HT-29 (cell line): Measurements from ENCODE around the gene MPI. TPM values are rescaled to one million over a fixed set of nuclear protein-coding genes. Genes with fewer than 3 reads are reported as not detected.
"Not testable (repeated sequence)": the region's sequence is repeated elsewhere in the genome, so short reads cannot be mapped to it uniquely, and the experiment has no call there.

Experiments used
- DNase-seq: peaks from one replicate; pipeline ENCODE4 v3.0.0-alpha.2; 2015; ENCODE audit warnings: low spot score
- total RNA-seq: library from RNA; depleted of rRNA; stranded (reverse); fragments of >200 nt; shearing (Covaris generic); gene quantifications from 2 replicates; pipeline ENCODE4 v1.2.3, GENCODE V29; 2014

Gene MPI
- total RNA-seq, 1 experiment from 2014 or later: 61.3 TPM

DNA sequence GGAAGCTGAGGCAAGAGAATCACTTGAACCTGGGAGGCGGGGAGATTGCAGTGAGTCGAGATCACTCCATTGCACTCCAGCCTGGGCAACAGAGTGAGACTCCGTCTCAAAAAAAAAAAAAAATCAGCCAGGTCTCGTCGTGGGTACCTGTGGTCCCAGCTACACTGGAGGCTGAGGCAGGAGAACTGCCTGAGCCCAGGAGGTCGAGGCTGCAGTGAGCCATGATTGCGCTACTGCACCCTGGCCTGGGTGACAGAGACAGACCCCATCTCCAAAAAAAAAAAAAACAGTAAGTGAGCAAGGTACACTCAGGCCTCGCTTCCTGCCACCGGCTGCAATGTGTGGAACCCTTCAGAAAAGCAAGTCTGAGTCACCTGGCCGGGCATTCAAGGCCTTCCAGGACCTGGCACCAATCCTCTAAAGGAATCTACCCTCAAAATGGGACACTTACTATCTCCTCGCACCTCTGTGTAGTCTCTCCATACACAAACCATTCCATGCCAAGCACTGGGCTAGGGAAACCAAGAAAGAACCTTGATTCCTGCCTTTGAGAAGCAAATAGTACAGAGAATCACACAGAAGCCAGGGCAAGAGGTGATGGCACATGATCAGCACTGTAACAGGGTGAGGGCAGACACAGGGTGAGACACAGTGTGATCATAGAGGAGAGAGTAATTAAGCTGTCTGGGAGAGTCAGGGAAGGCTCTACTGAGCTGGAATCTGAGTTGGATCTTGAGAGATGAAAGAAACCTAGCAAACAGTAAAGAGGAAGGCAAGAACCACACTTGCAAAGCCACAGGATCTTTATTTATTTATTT lies 26.4 kb upstream of the MPI start:
- DNase-seq: no peak

DNA sequence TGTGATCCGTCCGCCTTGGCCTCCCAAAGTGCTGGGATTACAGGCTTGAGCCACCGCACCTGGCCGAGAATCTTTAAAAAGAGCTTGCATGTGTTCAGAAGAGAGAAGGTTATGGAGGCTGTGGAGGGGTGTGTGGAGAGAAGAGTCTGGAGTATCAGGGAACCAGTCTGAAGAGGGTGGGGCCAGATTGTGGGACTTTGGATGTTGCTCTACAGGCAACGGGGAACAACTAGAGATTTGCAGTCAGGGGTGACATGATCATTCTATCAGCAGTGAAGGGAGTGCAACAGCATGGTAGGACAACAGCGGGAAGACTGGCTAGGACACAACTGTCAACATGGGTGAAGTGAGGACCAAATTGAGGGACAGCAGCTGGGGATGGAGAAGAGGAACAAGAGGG lies 25.5 kb upstream of the MPI start:
- DNase-seq: no peak

DNA sequence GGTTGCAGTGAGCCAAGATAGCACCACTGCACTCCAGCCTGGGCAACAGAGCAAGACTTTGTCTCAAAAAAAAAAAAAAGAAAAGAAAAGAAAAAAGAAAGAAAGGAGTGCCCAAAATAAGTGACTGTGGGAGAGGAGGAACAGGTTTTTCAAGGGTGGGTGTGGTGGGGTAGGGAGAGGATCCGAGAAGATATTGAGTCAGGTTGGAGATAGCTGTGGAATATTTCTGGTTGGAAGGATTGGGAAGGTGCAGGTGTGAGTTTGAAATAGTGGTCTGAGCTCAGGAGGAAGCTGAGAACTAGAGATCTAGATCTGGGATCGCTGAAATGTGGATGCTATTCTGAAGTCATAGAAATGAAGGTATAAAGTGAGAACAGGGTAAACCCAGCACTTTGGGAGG lies 24.5 kb upstream of the MPI start:
- DNase-seq: no peak

DNA sequence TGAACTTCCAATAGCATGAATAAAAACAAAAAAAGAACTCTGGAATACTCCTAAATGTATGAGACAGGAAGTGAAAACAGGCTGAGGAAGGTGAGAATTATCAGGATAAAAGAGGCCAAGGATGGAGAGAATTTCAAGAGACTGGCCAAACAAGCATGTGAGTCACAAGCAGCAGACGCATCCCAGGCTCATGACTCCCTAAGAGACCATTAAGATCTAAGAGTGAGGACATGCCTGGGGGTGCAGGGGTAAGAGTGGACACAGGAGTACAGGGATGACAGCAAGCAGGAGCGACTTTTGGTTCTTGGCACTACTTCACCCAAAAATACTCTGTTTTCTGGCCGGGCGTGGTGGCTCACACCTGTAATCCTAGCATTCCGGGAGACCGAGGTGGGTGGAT lies 23.8 kb upstream of the MPI start:
- DNase-seq: no peak

DNA sequence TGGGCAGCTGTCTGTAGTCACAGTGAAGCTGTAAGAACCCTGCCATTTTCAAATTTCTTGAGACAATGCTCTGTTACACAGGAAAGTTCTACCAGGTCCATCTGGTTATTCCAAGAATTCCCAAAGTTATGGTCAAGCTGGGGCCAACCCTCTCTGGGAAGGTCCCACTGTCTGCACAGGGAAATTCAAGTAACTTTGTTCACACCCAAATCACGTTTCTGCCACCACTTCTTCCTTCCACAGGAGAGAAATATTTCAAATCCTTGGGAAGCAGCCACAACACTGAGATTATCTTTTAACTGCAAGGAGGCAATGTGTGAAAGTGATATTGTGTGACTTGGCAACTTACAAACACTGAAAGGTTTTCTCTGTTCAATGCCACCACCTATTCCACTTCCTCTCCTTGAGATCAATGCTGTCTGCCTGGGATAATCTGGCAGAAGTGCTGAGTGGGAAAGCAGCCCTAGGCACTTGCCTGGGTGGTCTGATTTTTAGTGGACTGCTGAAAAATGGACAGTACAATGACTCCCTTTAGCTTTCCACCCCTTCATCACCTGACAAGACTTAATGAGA lies 22.3 kb upstream of the MPI start:
- no peak for DNase-seq

DNA sequence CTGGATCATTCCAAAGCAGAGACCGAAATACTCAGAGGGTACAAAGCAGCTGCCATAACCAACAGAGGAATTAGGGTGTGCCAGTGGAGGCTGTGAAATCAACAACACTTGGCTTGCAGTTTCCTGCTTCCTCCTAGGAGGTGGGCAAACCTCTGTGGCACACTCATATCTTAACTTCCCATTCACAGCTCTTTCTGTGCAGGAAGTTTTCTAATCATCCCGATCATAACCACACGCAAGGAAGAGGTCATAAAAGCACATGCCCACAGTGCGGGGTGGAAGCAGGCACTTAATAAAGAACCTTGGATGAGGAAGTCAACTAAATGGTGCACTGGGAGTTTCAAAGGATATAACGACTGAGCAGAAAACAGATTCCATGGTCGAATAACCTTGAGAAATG lies 21.8 kb upstream of the MPI start:
- DNase-seq: peak; percentile 77

DNA sequence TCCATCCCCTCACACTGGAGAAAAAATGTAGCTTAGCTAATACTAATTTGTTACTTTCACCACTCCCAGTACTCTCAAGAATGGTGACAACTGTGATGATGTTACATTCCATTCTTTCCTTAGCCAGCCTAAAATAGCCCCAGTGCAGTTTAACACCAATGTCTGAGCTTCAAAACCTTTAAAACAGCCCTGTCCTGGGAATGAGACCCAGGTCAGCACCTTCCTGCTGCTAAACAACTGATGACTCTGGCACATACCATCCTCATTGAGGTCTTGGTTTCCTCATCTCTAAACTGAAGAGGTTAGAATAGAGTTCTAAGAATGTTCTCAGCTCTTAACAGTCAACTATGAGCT lies 20.5 kb upstream of the MPI start:
- DNase-seq: no peak

DNA sequence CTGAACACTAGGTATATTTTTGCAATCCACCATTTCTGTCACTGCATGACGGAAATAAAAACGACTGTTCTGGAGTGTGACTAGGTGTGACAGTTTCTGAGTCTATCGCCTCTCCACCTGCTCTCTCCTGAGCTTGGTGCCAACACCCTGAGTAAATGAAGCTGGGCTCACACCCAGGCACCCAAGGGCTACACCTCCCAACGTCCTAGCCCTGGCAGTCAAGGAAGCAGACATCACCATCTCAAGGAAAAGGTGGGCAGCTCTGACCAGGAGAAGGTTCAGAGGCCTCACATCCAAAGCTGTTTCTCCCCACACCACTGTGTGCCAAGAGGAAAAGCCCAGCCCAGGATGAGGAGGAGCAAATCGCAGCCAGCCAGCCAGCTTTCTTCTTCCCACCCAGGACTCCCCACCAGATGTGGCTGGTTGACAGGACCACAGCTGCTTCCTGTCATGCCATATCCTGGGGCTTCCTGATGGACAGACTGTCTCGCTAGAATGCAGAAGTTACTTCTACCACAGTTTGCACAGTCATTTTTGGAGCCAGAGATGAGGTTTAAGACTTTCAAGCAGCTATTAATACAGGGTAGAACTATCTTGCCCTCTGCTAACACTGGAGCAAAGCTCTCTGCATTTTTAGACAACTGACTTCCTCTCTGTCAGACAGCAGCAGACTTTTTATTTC lies 20.0 kb upstream of the MPI start:
- DNase-seq: no peak

DNA sequence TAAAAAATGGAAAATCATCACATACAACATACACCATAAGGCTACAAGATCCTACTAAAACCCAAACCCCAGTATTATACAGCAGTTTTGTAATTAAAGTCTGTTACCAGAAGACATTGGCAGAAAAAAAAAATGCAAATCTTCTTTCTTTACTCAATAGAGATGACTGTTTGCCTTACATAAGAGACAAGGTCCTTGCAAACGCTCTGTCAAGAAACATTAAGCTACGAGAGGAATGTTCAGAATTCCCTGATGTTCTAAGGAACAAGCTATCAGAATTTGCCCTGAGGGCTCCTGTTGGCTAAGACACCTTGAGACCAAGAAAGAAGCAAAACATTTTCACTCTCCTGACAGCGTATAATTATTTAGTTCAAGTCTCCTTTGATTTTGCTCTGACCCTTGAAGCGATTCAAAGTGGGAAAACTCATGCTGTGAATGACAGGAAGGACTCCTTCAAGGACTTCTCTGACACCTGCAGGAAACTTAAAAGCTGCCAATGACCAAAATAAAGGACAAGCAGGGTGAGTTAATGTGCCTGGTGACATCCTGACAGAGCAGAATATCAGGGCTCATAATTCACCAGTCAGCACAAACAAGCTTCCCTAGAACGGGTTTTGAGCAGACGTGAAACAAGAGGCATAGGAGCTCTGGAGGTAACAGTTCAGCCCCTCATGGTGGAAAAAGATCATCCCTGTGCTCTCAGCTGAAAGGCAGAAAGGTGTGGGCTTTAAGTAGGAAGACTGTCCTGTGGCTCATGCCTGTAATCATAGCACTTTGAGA lies 19.2 kb upstream of the MPI start:
- no peak for DNase-seq

DNA sequence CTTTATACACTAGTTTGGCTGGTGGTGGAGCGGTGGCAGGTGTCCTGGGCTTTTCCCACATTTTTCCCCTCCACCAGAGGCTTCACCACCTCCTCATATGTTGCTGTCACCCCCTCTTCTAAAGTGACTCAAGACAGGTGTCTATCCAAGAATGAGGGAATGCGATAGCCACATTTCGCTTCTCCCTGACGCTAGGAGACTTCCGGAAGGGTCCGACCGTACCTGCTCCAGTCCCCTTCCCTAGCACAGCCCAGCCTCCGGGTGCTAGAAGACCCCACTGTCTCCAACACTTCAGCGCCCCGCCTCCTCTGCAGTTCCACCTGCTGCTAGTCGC lies 17.2 kb upstream of the MPI start:
- no peak for DNase-seq

DNA sequence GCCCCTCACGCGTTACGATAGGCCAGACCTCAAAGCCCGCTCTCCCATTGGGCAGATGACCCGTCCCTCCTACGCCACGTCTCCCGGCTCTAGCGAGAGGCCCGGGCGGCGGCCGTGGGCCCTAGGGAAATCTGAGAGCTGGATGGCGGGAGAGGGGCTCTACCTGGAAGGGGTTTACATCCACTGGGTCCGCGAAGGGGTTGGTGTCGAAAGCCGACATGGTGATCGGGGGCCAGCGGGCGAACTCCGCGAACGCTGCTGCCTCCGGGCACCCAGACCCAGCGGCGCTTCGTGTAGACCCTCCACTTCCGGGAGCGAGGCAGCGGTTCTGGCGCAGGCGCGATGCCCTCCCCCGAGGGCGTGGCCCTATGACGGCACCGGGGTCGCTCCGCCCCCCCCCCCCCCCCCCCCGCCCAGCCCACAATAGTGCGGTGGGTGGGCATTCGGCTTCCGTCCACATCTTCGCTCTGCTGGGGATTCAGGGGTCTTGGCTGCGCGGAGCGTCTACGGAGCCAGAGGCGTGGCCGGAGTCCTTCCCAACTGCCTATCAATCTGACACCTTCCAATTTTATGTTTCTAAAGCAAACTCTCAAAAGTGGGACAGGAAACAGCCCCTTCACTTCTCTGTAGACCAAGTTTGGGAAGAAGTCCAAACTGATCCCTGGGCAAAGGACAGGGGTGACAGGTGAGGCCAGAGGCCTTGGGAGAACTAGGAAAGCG lies 16.6 kb upstream of the MPI start, which contains the start of gene SCAMP2:
Gene SCAMP2 (minus strand): TSS at position 330 of the 720 bp plus-strand sequence. CDS start 110 bp downstream, at position 220.
- DNase-seq: peak; percentile 96

DNA sequence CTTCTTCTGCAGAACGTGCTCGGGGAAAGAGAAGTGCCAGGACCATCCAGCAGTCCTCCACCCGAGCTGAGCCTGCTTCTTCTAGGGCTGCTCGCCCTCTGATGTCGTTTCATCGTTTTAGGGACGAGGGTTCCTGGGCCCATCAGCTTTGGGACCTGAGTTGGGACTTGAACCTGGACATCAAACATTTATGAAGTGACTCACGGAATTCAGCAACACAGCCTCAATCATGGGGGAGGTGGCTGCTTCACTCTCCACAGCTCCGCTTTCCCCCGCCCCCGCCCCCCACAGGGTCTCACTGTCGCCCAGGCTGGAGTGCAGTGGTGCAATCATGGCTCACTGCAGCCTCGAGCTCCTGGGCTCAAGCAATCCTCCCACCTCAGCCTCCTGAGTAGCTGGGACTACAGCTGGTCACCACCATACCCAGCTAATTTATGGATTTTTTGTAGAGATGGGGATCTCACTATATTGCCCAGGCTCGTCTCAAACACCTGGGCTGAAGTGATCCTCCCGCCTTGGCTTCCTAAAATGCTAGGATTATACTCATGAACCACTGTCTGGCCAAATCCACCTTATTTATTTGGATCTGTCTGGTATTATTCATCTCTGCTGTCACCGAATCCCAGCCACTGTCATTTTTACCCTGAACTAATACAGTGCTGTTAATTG lies 16.0 kb upstream of the MPI start:
- no peak for DNase-seq

DNA sequence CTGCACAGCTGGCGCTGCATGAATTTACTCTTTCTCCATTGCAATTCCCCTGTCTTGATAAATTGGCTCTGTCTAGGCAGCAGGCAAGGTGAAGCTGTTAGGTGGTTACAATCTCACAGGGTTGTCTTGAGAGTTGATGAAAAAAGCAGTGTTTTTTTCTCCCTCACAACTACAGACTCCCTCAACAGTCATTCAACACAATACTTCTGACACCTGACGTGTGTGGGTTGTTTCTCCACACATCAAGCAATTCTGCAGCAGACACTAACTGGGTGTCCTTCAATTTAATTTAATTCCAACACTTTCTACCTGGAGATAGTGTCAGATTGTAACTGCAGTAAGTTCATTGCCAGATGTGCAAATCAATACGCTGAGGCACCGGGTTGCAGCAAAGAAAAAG lies 11.6 kb upstream of the MPI start:
- no peak for DNase-seq

DNA sequence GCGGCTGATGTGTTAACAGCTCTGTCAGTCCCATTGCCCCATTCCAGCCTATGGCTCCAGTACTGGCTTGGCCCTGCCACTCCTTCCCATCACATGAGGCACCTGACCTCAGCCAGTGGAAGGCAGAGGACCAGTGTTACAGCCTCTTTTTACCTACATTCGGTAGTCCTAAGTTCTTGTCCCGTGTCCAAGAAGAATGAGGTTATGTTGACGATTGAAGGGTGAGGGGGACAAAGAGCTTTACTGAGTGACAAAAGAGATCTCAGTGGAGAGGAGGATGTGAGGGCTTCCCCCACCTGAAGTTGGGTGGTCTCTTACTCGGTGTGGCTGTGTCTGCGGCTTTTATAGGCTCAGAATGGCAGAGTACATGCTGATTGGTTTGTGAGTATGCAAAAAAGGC lies 7.3 kb upstream of the MPI start:
- DNase-seq: no peak

DNA sequence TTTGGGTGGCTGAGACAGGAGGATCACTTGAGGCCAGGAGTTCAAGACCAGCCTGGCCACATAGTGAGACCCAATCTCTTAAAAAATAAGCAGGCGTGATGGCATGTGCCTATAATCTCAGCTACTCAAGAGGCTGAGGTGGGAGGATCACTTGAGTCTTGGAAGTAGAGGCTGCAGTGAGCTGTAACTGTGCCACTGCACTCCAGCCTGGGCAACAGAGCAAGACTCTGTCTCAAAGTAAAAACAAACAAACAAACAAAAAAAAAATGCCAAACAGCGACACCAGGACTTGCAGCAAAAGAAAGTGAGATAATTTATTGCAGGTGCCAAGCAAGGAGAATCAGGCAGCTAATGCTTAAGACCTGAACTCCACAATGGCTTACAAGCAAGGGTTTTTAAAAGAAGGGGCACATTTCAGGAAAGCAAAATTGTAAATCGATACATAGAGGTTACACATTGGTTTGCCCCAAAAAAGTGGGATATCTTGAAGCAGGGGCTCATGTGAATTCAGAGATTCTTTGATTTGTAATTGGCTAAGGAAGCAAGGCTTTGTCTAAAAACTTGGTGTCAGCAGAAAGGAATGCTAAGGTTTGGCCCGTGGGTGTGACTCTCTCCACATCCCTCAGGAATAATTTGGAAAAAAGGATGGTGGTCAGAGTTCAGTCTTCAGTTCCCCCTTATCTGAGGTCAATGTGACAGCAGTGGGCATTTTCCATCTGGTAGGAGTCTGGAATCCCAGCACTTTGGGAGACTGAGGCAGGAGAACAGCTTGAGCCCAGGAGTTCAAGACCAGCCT lies 5.2 kb upstream of the MPI start:
- no peak for DNase-seq

DNA sequence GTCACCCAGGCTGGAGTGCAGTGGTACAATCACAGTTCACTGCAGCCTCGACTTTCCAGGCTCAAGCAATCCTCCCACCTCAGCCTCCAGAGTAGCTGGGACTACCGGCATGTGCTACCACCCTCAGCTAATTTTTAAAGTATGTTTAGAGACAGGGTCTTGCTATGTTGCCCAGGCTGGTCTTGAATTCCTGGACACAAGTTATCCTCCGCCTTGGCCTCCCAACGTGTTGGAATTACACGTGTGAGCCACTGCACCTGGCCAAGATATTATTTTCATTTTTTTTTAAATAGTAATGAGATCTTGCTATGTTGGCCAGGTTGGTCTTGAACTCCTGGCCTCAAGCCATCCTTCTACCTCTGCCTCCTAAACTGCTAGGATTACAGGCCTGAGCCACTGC lies 4.4 kb upstream of the MPI start:
- no peak for DNase-seq

DNA sequence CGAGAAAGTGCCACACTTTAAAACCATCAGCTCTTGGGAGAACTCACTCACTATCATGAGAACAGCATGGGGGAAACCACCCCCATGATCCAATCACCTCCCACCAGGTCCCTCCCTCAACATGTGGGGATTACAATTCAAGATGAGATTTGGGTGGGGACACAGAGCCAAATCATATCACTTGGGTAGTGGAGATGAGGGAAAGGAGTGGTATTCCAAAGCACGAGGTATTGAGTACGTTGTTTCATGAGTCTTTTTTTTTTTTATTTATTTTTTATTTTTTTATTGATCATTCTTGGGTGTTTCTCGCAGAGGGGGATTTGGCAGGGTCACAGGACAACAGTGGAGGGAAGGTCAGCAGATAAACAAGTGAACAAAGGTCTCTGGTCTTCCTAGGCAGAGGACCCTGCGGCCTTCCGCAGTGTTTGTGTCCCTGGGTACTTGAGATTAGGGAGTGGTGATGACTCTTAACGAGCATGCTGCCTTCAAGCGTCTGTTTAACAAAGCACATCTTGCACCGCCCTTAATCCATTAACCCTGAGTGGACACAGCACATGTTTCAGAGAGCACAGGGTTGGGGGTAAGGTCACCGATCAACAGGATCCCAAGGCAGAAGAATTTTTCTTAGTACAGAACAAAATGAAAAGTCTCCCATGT lies 2.2 kb upstream of the MPI start:
- not testable (repeated sequence) for DNase-seq

DNA sequence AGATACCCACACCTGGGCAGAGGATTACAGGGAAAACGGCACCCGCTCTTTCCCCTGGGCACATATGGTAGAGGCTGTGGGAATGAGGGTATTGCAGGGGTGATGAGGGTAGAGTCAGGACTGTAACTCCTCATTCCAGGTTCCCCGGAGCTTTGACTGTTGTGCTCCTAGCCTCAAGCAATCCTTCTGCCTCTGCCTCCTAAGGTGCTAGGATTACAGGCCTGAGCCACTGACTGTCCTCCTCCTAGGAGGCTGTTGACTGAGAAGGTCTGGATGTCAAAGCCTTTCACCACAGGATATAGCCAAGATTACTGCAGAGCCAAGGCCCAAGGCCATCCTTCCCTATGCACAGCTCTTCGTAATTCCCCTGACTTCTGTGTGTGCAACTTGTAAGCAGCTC lies 1.1 kb upstream of the MPI start:
- DNase-seq: no peak

DNA sequence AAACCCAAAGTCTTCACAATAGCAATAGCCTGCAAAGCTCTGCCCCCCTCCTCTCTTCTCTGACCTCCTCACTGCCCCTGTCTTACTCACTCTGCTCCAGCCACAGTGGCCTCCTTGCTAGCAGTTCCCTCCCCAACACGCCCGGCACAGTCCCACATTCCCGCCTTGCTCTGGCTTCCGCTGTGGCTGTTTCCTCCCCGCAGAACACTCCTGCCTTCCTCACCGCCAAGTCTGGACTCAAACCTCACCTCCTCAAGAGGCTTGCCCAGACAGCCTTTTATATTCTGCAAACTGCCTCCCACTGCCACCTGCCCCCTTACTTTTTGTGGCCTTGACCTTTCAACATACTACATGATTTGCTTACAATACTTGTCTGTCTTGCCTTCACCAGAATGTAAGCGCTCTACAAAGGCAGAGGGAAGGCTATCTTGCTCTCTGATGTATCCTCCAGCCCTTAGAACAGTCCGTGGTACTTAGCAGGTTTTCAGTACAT lies 406 bp upstream of the MPI start:
- DNase-seq: no peak

DNA sequence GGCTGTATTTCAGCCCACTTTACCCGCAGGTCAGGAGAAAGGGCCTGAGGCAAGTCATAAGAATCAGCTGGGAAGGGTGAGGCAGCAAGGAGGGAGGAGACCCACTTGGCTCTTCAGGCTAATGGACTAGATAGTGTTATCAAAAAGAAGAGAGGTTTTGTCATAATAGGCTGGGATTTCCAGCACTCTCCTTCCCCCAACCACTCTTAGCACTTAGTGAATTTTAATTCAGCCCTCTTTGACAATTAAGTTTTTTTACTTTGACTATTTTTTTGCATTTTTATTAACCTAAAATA lies 771 bp downstream of the MPI start:
- no peak for DNase-seq
